HL-60/S4 treated with phorbol 12-myristate 13-acetate at 8.2 ng/mL for 4 days and 3 days (cell line): Measurements from ENCODE around the gene RABGEF1.
"Not testable (repeated sequence)": the region's sequence is repeated elsewhere in the genome, so short reads cannot be mapped to it uniquely, and the experiment has no call there.

Source experiments
- in situ Hi-C: fragments of 300-500 bp; cut with MboI; formaldehyde crosslinking; loops from 2 replicates; pipeline ENCODE4 v1.15.0; 2022; ENCODE audit warnings: low sequenced_read_pairs

RABGEF1 gene

GRCh38 chr7:66845379-66846095, 105.0 kb downstream of the RABGEF1 start:
- in situ Hi-C loops, result no loop called here

GRCh38 chr7:66846096-66846445, 105.5 kb downstream of the RABGEF1 start:
- in situ Hi-C loops, result not testable (repeated sequence)

- in situ Hi-C loops, result not testable (repeated sequence)
Observed at GRCh38 chr7:66847523-66847855, 107.0 kb downstream of the RABGEF1 start.

- in situ Hi-C loops, result no loop called here
Observed at GRCh38 chr7:66847879-66848790, 107.6 kb downstream of the RABGEF1 start.

GRCh38 chr7:66859339-66859738, 118.8 kb downstream of the RABGEF1 start:
- in situ Hi-C loops, result no loop called here

GRCh38 chr7:66859794-66860645, 119.5 kb downstream of the RABGEF1 start:
- in situ Hi-C loops, result no loop called here

GRCh38 chr7:66860767-66861166, 120.2 kb downstream of the RABGEF1 start:
- in situ Hi-C loops, result no loop called here
